ENCODE results near the gene EXOSC5. TPM values are rescaled to one million over a fixed set of nuclear protein-coding genes. Genes with fewer than 3 reads are reported as not detected.
A peak's percentile ranks its signal among the peaks of the same experiment; 100 is the strongest.

Gene EXOSC5
- total and polyA plus RNA-seq, 2 of the 13 experiments (the other 11 are each of a cell fraction or from before 2014, with no cell fraction given) = 24.1 to 26.5 TPM

DNA sequence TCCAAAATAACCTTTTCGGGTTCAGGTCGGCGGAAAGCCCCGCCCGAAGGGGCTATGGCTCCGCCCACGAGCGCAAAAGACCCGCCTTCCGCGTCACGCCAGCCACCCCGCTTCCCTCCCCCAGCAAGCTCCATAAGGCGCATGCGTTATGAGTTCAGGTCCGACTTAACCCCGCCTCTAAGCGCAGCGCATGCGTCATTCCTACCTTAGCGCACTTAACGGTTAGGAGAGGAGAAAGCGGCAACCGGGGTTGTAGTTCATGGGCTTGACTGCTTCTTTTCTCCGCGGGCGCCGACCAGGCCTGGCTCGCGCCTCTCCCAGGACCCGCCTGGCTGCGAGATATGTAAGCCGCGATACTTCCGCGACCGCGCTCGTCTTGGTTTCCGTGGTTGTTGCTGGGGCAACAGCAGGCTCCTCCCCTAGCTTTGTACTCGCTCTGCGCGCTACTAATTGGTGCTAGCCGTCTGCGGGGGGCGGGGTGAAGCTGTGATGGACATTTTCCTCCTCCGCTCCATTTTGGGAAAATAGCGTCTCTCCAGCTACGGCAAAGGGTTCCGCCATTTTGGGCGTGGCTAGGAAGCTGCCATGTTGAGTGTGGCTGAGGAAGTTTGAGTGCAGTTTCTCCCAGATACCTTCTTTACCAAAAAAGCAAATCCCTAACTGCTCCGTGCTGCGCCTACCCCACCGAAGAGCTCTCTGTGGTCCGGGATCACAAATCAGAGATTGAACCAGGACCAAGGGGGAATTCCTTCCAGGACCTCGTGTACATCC lies 33.2 kb downstream of the EXOSC5 start, which contains the start of gene B9D2 (continued):
- 0 out of 2 replicates have a peak, but pooled peaks have one; percentile 13 for TF ChIP-seq CCDC6 (CRISPR knock-in tag; IDR thresholded peaks at IDR 0.05)
- peak; percentile 70 for TF ChIP-seq ZNF501 (CRISPR knock-in tag; IDR thresholded peaks at IDR 0.05)
- no peak for TF ChIP-seq BRCA1 (CRISPR knock-in tag; IDR thresholded peaks at IDR 0.05)
- TF ChIP-seq NFKB2 (CRISPR knock-in tag; IDR thresholded peaks at IDR 0.05; ENCODE audit: borderline replicate concordance) = peak; percentile 38; the same call in 1 of the 2 replicates
- peak; percentile 100 for TF ChIP-seq ZHX1 (CRISPR knock-in tag; IDR thresholded peaks at IDR 0.05; ENCODE audit: low read depth)
- peak; percentile 59 for TF ChIP-seq GABPB1 (CRISPR knock-in tag; IDR thresholded peaks at IDR 0.05)
- peak; percentile 32 for TF ChIP-seq IRF2 (CRISPR knock-in tag; IDR thresholded peaks at IDR 0.05)
- TF ChIP-seq PATZ1 (CRISPR knock-in tag; IDR thresholded peaks at IDR 0.05) = no peak
- TF ChIP-seq, protein P1, sequence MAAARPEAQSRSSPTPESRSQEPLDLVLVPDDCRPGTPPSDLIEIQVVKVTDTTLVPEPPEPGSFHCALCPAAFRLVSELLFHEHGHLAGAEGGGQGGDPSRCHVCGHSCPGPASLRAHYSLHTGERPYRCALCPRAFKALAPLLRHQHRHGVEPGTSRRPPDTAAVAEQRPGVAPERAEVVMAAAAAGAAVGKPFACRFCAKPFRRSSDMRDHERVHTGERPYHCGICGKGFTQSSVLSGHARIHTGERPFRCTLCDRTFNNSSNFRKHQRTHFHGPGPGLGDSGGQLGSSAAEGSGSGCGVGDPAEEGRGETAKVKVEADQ (CRISPR knock-in tag; IDR thresholded peaks at IDR 0.05; ENCODE audit: borderline replicate concordance) = peak; percentile 53; the same call in 1 of the 2 replicates
- peak; percentile 78; the same call in 1 of the 2 replicates for TF ChIP-seq THAP11 (CRISPR knock-in tag; IDR thresholded peaks at IDR 0.05)
- no peak for TF ChIP-seq HMG20B (CRISPR knock-in tag; conservative IDR thresholded peaks at IDR 0.05)
- peak; percentile 22; the same call in 1 of the 2 replicates for TF ChIP-seq BORCS8-MEF2B (CRISPR knock-in tag; IDR thresholded peaks at IDR 0.05)
- 0 out of 2 replicates have a peak, but pooled peaks have one; percentile 29 for TF ChIP-seq CREBL2 (CRISPR knock-in tag; IDR thresholded peaks at IDR 0.05; ENCODE audit: borderline replicate concordance)
- TF ChIP-seq ZNF367 (CRISPR knock-in tag; IDR thresholded peaks at IDR 0.05; ENCODE audit: borderline replicate concordance) = no peak
- peak; percentile 71 for TF ChIP-seq KLF11 (CRISPR knock-in tag; IDR thresholded peaks at IDR 0.05)
- TF ChIP-seq, protein P2, sequence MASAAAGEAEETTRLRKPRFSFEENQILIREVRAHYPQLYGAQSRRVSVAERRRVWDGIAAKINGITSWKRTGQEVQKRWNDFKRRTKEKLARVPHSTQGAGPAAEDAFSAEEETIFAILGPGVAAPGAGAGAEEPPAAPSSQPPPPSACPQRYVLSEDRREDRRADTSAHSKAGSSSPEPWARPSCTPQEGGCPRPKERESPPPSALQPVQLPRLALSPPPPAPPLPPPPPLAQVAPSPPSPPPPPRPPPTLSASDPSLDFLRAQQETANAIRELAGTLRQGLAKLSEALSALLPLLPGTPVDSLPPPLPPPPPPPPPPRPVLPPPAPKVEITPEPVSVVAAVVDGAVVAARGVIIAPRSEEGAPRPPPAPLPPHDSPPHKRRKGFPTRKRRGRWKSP (CRISPR knock-in tag; IDR thresholded peaks at IDR 0.05) = peak; percentile 45; the same call in 1 of the 2 replicates
- peak; percentile 25; the same call in 1 of the 2 replicates for TF ChIP-seq ZNF33B (CRISPR knock-in tag; IDR thresholded peaks at IDR 0.05)
- TF ChIP-seq AKAP8 (CRISPR knock-in tag; IDR thresholded peaks at IDR 0.05) = peak; percentile 80; the same call in 1 of the 2 replicates
- no peak; the same call in 1 of the 2 replicates for TF ChIP-seq CHD4 (IDR thresholded peaks at IDR 0.05; ENCODE audit: borderline replicate concordance, low read length)
- TF ChIP-seq, protein P3, sequence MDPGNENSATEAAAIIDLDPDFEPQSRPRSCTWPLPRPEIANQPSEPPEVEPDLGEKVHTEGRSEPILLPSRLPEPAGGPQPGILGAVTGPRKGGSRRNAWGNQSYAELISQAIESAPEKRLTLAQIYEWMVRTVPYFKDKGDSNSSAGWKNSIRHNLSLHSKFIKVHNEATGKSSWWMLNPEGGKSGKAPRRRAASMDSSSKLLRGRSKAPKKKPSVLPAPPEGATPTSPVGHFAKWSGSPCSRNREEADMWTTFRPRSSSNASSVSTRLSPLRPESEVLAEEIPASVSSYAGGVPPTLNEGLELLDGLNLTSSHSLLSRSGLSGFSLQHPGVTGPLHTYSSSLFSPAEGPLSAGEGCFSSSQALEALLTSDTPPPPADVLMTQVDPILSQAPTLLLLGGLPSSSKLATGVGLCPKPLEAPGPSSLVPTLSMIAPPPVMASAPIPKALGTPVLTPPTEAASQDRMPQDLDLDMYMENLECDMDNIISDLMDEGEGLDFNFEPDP (CRISPR knock-in tag; conservative IDR thresholded peaks at IDR 0.05) = no peak
